PFSK-1 (cell line): ENCODE results near the gene KLHL22.

ENCODE experiments used
- POLR2AphosphoS5 ChIP-seq: IDR thresholded peaks from 2 replicates; pipeline ENCODE4 v1.6.1; 2012; ENCODE audit warnings: low read depth, mild to moderate bottlenecking, control low read depth, low read length, moderate library complexity
- SIN3A ChIP-seq: IDR thresholded peaks from 2 replicates; pipeline ENCODE4 v1.6.1; 2012; ENCODE audit warnings: mild to moderate bottlenecking, low read length, moderate library complexity, borderline replicate concordance; ENCODE audit not compliant: insufficient read depth
- TAF1 ChIP-seq: IDR thresholded peaks from 2 replicates; pipeline ENCODE4 v1.6.1; 2012; ENCODE audit warnings: low read length, control low read depth, borderline replicate concordance; ENCODE audit not compliant: insufficient read depth
- TF ChIP-seq, protein P1 (sequence below), 2 experiments: IDR thresholded peaks; 2 replicates each; pipeline versions ENCODE4 v1.6.1 to v1.8.0; 2011 to 2012; ENCODE audit warnings: low read depth in 2 of 2, low read length in 2 of 2, control low read depth in 1 of 2, inconsistent platforms in 1 of 2, mild to moderate bottlenecking in 1 of 2, moderate library complexity in 1 of 2; ENCODE audit not compliant: insufficient read depth in 1 of 2

DNA sequence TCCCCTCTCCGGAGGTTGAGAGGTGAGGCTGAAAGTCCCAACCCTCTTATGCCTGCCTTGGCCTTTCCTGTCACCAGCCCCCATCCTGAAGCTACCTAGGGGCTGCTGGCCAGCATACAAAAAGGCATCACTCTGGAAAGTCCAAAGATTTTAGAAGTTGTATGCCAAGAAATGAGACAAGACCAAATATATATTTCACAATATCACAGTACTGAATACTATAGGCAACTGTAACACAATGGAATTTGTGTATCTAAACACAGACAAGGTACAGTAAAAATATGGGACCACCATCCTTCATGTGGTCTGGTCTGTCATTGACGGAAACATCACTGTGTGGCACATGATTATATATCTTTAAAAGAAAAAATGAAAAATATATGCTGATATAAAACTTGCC lies 4.2 kb downstream of the KLHL22 start:
- TF ChIP-seq, protein P1, sequence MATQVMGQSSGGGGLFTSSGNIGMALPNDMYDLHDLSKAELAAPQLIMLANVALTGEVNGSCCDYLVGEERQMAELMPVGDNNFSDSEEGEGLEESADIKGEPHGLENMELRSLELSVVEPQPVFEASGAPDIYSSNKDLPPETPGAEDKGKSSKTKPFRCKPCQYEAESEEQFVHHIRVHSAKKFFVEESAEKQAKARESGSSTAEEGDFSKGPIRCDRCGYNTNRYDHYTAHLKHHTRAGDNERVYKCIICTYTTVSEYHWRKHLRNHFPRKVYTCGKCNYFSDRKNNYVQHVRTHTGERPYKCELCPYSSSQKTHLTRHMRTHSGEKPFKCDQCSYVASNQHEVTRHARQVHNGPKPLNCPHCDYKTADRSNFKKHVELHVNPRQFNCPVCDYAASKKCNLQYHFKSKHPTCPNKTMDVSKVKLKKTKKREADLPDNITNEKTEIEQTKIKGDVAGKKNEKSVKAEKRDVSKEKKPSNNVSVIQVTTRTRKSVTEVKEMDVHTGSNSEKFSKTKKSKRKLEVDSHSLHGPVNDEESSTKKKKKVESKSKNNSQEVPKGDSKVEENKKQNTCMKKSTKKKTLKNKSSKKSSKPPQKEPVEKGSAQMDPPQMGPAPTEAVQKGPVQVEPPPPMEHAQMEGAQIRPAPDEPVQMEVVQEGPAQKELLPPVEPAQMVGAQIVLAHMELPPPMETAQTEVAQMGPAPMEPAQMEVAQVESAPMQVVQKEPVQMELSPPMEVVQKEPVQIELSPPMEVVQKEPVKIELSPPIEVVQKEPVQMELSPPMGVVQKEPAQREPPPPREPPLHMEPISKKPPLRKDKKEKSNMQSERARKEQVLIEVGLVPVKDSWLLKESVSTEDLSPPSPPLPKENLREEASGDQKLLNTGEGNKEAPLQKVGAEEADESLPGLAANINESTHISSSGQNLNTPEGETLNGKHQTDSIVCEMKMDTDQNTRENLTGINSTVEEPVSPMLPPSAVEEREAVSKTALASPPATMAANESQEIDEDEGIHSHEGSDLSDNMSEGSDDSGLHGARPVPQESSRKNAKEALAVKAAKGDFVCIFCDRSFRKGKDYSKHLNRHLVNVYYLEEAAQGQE (IDR thresholded peaks at IDR 0.05; ENCODE audit: insufficient read depth in 1 of 2, low read depth in 2 of 2, low read length in 2 of 2): no peak
- no peak for TF ChIP-seq POLR2AphosphoS5
- TF ChIP-seq TAF1: no peak
- TF ChIP-seq SIN3A: no peak
